ENCODE measurements around the gene OR1A1. TPM values are rescaled to one million over a fixed set of nuclear protein-coding genes. Genes with fewer than 3 reads are reported as not detected.
"Not testable (repeated sequence)": the region's sequence is repeated elsewhere in the genome, so short reads cannot be mapped to it uniquely, and the experiment has no call there.

OR1A1 gene
- total RNA-seq, 1 donor from 2014 or later, result not detected

DNA sequence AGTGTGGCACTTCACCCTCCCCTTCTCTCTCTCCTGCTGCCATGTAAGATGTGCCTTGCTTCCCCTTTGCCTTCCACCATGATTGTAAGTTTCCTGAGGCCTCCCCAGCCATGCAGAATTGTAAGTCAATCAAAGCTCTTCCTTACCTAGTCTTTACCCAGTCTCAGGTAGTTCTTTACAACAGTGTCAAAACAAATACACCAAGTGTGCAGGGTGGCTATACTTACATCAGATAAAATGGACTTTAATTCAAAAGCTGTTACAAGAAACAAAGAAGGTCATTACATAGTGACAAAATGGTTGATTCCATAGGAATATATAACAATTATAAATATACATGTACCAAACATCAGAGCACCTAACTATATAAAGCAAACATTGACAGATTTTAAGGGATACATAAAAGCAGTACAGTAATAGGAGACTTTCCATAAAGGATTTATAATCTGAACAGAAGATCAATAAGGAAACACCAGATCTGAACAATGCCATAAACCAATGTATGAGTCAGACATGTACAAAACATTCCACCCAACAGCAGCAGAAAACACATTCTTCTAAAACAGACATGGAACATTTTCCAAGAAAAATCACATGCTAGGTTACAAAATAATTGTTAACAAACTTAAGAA, 17.4 kb downstream of the OR1A1 start:
- H3K9me3 ChIP-seq (ENCODE audit: control insufficient read depth in 3 of 3, low read length in 3 of 3); H3K27me3 ChIP-seq (ENCODE audit: control insufficient read depth in 3 of 3, insufficient read depth in 3 of 3, low read length in 3 of 3); H3K36me3 ChIP-seq (ENCODE audit: control insufficient read depth in 3 of 3, insufficient read depth in 3 of 3, low read length in 3 of 3); H3K27ac ChIP-seq (ENCODE audit: low read depth, low read length); H3K9ac ChIP-seq (ENCODE audit: low read depth in 1 of 3, low read length in 3 of 3); H3K4me1 ChIP-seq (ENCODE audit: control insufficient read depth in 3 of 3, insufficient read depth in 3 of 3, low read length in 3 of 3); H3K4me3 ChIP-seq (ENCODE audit: low read length in 3 of 3): not testable (repeated sequence)

- not testable (repeated sequence) for H3K27me3 ChIP-seq (ENCODE audit: control insufficient read depth in 3 of 3, insufficient read depth in 3 of 3, low read length in 3 of 3); H3K36me3 ChIP-seq (ENCODE audit: control insufficient read depth in 3 of 3, insufficient read depth in 3 of 3, low read length in 3 of 3); H3K4me1 ChIP-seq (ENCODE audit: control insufficient read depth in 3 of 3, insufficient read depth in 3 of 3, low read length in 3 of 3); H3K27ac ChIP-seq (ENCODE audit: low read depth, low read length); H3K4me3 ChIP-seq (ENCODE audit: low read length in 3 of 3); H3K9ac ChIP-seq (ENCODE audit: low read depth in 1 of 3, low read length in 3 of 3); H3K9me3 ChIP-seq (ENCODE audit: control insufficient read depth in 3 of 3, low read length in 3 of 3)
These were observed 24.8 kb downstream of the OR1A1 start for GRCh38 chr17:3232300-3232699.

DNA sequence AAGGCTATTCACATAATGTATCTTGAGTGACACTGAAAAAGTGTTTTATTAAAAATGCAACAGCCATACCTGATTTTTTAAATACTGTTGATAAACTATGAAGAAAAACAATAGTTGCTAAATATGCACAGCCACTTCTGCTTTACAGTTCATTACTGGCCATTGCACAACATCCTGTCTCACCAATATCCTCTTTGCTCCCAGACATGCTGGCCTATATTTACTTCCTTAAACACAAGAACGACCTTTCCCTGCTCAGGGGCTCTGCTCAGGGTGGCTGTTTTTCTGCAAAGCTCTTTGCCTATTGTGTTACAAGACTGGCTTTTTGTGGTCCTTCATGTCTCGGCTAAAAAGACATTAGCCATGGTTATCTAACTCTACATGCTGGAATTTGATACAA, 31.2 kb downstream of the OR1A1 start:
- not testable (repeated sequence) for H3K36me3 ChIP-seq (ENCODE audit: control insufficient read depth in 3 of 3, insufficient read depth in 3 of 3, low read length in 3 of 3); H3K9me3 ChIP-seq (ENCODE audit: control insufficient read depth in 3 of 3, low read length in 3 of 3); H3K4me3 ChIP-seq (ENCODE audit: low read length in 3 of 3); H3K27me3 ChIP-seq (ENCODE audit: control insufficient read depth in 3 of 3, insufficient read depth in 3 of 3, low read length in 3 of 3); H3K27ac ChIP-seq (ENCODE audit: low read depth, low read length); H3K9ac ChIP-seq (ENCODE audit: low read depth in 1 of 3, low read length in 3 of 3); H3K4me1 ChIP-seq (ENCODE audit: control insufficient read depth in 3 of 3, insufficient read depth in 3 of 3, low read length in 3 of 3)

GRCh38 chr17:3241044-3241443, 33.6 kb downstream of the OR1A1 start:
- not testable (repeated sequence) for H3K9ac ChIP-seq (ENCODE audit: low read depth in 1 of 3, low read length in 3 of 3); H3K27ac ChIP-seq (ENCODE audit: low read depth, low read length); H3K9me3 ChIP-seq (ENCODE audit: control insufficient read depth in 3 of 3, low read length in 3 of 3); H3K4me3 ChIP-seq (ENCODE audit: low read length in 3 of 3); H3K27me3 ChIP-seq (ENCODE audit: control insufficient read depth in 3 of 3, insufficient read depth in 3 of 3, low read length in 3 of 3); H3K4me1 ChIP-seq (ENCODE audit: control insufficient read depth in 3 of 3, insufficient read depth in 3 of 3, low read length in 3 of 3); H3K36me3 ChIP-seq (ENCODE audit: control insufficient read depth in 3 of 3, insufficient read depth in 3 of 3, low read length in 3 of 3)

- H3K36me3 ChIP-seq (ENCODE audit: control insufficient read depth in 3 of 3, insufficient read depth in 3 of 3, low read length in 3 of 3); H3K4me3 ChIP-seq (ENCODE audit: low read length in 3 of 3); H3K9me3 ChIP-seq (ENCODE audit: control insufficient read depth in 3 of 3, low read length in 3 of 3); H3K4me1 ChIP-seq (ENCODE audit: control insufficient read depth in 3 of 3, insufficient read depth in 3 of 3, low read length in 3 of 3); H3K27ac ChIP-seq (ENCODE audit: low read depth, low read length); H3K27me3 ChIP-seq (ENCODE audit: control insufficient read depth in 3 of 3, insufficient read depth in 3 of 3, low read length in 3 of 3); H3K9ac ChIP-seq (ENCODE audit: low read depth in 1 of 3, low read length in 3 of 3): not testable (repeated sequence)
These were observed 37.4 kb downstream of the OR1A1 start for GRCh38 chr17:3244841-3245240.

- H3K9ac ChIP-seq (ENCODE audit: low read depth in 1 of 3, low read length in 3 of 3); H3K27me3 ChIP-seq (ENCODE audit: control insufficient read depth in 3 of 3, insufficient read depth in 3 of 3, low read length in 3 of 3); H3K9me3 ChIP-seq (ENCODE audit: control insufficient read depth in 3 of 3, low read length in 3 of 3); H3K27ac ChIP-seq (ENCODE audit: low read depth, low read length); H3K4me1 ChIP-seq (ENCODE audit: control insufficient read depth in 3 of 3, insufficient read depth in 3 of 3, low read length in 3 of 3); H3K36me3 ChIP-seq (ENCODE audit: control insufficient read depth in 3 of 3, insufficient read depth in 3 of 3, low read length in 3 of 3); H3K4me3 ChIP-seq (ENCODE audit: low read length in 3 of 3): not testable (repeated sequence)
These were observed 41.5 kb downstream of the OR1A1 start for GRCh38 chr17:3249013-3249412.

GRCh38 chr17:3256575-3256974, 49.1 kb downstream of the OR1A1 start:
- no peaks in the 10 kb centered on the region for H3K27me3 ChIP-seq (ENCODE audit: control insufficient read depth in 3 of 3, insufficient read depth in 3 of 3, low read length in 3 of 3)
- H3K4me3 ChIP-seq (ENCODE audit: low read length in 3 of 3), result no peak overlapping the region
- no peak overlapping the region for H3K27ac ChIP-seq (ENCODE audit: low read depth, low read length)
- H3K36me3 ChIP-seq (ENCODE audit: control insufficient read depth in 3 of 3, insufficient read depth in 3 of 3, low read length in 3 of 3), result no peaks in the 10 kb centered on the region
- peaks cover 0 to 3% (median 0%) of the 10 kb centered on the region in 3 donors for H3K9me3 ChIP-seq (ENCODE audit: control insufficient read depth in 3 of 3, low read length in 3 of 3)
- no peaks in the 10 kb centered on the region for H3K4me1 ChIP-seq (ENCODE audit: control insufficient read depth in 3 of 3, insufficient read depth in 3 of 3, low read length in 3 of 3)
- H3K9ac ChIP-seq (ENCODE audit: low read depth in 1 of 3, low read length in 3 of 3), result no peak overlapping the region

DNA sequence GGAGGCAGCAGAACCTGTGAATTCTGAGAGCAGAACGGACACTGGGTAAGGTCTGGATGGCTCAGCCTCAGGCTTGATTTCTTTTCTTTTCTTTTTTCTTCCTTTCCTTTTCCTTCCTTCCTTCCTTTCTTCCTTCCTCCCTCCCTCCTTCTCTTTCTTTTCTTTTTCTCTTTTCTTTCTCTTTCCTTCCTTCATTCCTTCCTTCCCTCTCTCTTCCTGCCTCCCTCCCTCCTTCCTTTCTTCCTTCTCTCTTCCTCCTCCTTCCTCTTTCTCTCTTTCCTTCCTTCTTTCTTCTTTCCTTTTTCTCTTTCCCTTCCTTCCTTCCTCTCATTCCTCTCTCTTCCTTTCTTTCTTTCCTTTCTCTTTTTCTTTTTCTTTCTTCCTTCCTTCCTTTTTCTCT, 52.7 kb downstream of the OR1A1 start:
- Histone ChIP-seq H3K27ac (ENCODE audit: low read depth, low read length) (no peak overlapping the region), H3K27me3 (ENCODE audit: control insufficient read depth in 3 of 3, insufficient read depth in 3 of 3, low read length in 3 of 3) (no peaks in the 10 kb centered on the region), H3K4me1 (ENCODE audit: control insufficient read depth in 3 of 3, insufficient read depth in 3 of 3, low read length in 3 of 3) (no peaks in the 10 kb centered on the region), H3K9me3 (ENCODE audit: control insufficient read depth in 3 of 3, low read length in 3 of 3) (peaks cover 0 to 3% (median 0%) of the 10 kb centered on the region in 3 donors), H3K4me3 (ENCODE audit: low read length in 3 of 3) (no peak overlapping the region), H3K36me3 (ENCODE audit: control insufficient read depth in 3 of 3, insufficient read depth in 3 of 3, low read length in 3 of 3) (no peaks in the 10 kb centered on the region), H3K9ac (ENCODE audit: low read depth in 1 of 3, low read length in 3 of 3) (no peak overlapping the region)

DNA sequence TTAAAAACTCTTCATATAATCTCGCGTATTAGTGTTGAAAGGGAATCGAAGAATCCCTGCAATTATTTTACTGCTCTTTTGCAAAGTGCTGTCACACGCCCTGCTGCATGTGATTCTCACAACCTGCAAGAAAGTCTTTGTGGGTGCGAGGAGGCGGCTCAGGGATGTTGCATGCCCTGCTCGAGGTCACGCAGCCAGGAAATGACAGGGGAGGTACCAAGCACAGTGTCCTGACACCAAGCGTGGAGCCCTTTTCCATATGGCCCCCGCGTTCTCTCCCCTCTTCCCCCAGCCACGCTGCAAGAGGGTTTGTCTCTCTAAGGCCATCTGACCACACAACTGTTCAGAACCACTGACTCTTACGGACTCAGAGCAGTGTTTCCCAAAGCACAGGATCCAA, 53.1 kb downstream of the OR1A1 start:
- no peaks in the 10 kb centered on the region for H3K27me3 ChIP-seq (ENCODE audit: control insufficient read depth in 3 of 3, insufficient read depth in 3 of 3, low read length in 3 of 3)
- no peak overlapping the region for H3K9ac ChIP-seq (ENCODE audit: low read depth in 1 of 3, low read length in 3 of 3)
- H3K36me3 ChIP-seq (ENCODE audit: control insufficient read depth in 3 of 3, insufficient read depth in 3 of 3, low read length in 3 of 3), result no peaks in the 10 kb centered on the region
- no peaks in the 10 kb centered on the region for H3K4me1 ChIP-seq (ENCODE audit: control insufficient read depth in 3 of 3, insufficient read depth in 3 of 3, low read length in 3 of 3)
- no peak overlapping the region for H3K4me3 ChIP-seq (ENCODE audit: low read length in 3 of 3)
- peaks cover 0 to 3% (median 0%) of the 10 kb centered on the region in 3 donors for H3K9me3 ChIP-seq (ENCODE audit: control insufficient read depth in 3 of 3, low read length in 3 of 3)
- no peak overlapping the region for H3K27ac ChIP-seq (ENCODE audit: low read depth, low read length)
